NAMALWA (cell line): ENCODE results near the gene JTB.

Source experiments
- DNase-seq: peaks from one replicate; pipeline ENCODE4 v3.0.0-alpha.2; 2015; ENCODE audit warnings: low spot score

JTB gene

DNA sequence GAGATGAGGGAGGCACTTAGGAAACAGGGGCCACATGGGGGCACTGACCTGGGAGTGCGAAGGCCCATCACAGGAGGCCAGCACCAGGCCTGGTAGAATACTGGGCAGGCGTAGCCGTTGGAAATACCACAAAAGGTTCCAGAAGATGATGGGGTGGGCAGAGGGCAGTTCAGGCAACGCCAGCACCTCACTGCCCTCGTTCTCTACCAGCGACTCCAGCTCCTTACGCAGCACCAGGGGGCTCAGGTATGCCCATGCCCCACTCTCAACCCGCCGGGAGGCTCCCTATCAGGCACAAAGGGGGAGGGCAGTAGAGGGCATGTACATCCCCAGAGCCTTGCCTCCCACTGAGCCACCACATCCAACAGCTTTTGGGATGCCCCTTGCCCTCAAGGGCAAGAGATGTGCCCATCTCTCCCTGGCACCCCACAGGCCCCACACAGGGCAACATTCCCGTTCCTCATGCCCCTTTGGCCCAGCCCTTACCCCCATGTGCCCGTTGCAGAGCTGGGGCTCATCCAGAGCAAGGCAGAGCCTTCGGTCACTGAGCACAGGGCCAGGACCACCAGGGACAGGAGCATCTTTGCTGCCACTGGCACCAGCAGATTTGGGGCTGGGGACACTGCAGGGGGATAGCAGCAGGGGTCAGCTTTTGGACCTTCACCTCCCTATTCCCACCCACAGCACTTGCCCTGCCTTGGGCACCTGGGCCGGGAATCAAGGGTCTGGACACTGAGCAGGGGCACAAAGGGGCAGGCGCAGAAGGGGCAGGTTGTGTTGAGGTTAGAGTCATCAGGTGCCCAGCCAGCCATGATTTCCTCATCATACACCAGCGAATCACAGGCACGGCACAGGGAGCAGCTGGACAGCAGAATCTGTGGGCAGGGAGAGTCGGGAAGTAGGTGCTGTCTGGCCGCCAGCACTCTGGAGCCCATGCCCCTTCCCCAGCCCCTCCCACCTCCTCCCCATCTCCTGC lies 45.0 kb downstream of the JTB start:
- DNase-seq, result no peak

- no peak for DNase-seq
Measured at GRCh38 chr1:153929981-153930948, 47.2 kb downstream of the JTB start.

GRCh38 chr1:153929426-153929825 lies 48.0 kb downstream of the JTB start:
- DNase-seq, result no peak

DNA sequence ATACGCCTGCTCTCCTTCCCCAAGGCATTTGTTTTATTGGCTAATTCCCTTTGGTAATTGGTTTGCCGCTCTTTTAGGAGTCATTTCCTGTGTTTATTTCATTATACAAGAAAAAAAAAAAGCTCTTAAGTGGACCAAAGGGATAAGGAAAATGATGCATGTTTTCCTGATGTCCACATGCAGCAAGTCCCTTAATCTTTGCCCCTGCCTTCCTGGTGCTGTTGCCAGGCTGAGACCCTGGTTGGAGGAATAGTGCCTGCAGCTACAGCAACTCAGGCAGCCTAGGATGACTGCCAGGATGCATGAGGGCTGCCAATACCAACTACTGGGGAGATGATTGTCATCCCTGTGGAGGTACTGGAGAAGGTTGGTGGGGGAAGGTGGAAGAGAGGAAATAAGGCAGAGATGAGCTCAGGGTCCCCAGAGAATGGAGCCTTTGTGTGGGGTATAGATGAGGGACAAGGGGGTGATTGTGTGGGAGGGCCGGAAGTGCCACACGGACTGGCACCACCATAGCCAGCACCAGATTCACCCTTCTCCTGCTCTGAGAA lies 48.6 kb downstream of the JTB start:
- DNase-seq, result no peak

DNA sequence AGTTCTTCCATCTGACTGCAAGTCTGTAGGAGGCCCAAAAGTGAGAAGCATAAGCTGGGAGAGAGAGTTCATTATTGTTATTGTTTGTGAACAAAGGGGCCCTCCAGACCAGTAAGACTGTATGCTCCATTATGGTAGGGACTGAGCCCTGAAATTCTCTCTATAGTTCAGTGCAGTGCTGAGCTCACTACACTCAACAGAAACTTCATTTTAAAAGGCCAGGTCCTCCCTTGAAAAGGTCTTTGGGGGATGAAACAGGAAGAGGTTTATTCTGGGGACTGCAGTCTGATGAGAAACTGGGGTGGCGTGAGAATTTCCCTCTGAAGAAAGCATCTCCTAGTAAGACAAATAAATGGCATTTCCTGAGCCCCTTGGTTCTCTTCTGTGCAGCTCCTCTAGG lies 49.2 kb downstream of the JTB start:
- no peak for DNase-seq

DNA sequence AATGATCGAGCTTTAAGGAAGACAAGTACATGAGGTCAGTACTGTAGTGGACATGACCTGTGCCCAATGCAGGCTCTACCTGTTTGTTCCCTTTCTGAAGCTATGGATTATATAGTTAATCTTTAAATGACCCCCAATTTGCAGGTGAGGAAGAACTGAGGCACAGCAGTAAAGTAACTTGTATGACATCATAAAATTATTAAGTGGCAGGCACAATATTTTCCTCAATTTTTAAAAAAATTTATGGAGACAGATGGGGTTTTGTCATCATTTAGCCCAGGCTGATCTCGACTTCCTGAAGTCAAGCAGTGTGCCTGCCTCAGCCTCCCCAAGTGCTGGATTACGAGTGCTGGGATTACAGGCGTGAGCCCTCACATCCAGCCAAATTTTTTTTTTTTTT lies 51.1 kb downstream of the JTB start:
- DNase-seq, result no peak
